Activated CD4-positive, alpha-beta T cell treated with anti-CD3 and anti-CD28 coated beads, Interleukin-2, amount 10 ng/mL, durations not matched to agents 7 days and 5 days (primary cell): ENCODE data around the gene EED. TPM values are rescaled to one million over a fixed set of nuclear protein-coding genes. Genes with fewer than 3 reads are reported as not detected.

Experiments used
- CTCF ChIA-PET: fragments of 350-600 bp; sonication (Branson Sonifier 250); formaldehyde crosslinking; loops from one replicate; lab custom pipeline; 2021; ENCODE audit warnings: antibody characterized with exemption; lab: Charles Lee
- POLR2A ChIA-PET: fragments of 350-600 bp; sonication (Branson Sonifier 250); formaldehyde crosslinking; loops from one replicate; lab custom pipeline; 2021; ENCODE audit warnings: antibody characterized with exemption; lab: Charles Lee
- DNase-seq: peaks from one replicate; pipeline ENCODE4 v3.0.0-alpha.2; 2020
- H3K27ac Mint-ChIP-seq: one replicate; pipeline ENCODE4 v1.8.0; 2021; ENCODE audit warnings: mild to moderate bottlenecking, moderate library complexity, mixed read lengths
- H3K27me3 Mint-ChIP-seq: one replicate; pipeline ENCODE4 v1.8.0; 2021; ENCODE audit warnings: mixed read lengths
- H3K36me3 Mint-ChIP-seq: one replicate; pipeline ENCODE4 v1.8.0; 2021; ENCODE audit warnings: low read depth, mixed read lengths
- H3K4me1 Mint-ChIP-seq: one replicate; pipeline ENCODE4 v1.8.0; 2021; ENCODE audit warnings: mixed read lengths
- H3K4me3 Mint-ChIP-seq: one replicate; pipeline ENCODE4 v1.8.0; 2021; ENCODE audit warnings: mild to moderate bottlenecking, moderate library complexity, mixed read lengths
- H3K9me3 Mint-ChIP-seq: one replicate; pipeline ENCODE4 v1.8.0; 2021; ENCODE audit warnings: mixed read lengths
- total RNA-seq, 2 experiments: library from RNA; stranded (reverse); gene quantifications; one replicate each; pipeline ENCODE4 v1.2.3, GENCODE V29; 2021

Gene EED
- total RNA-seq = 10 to 100 TPM; 46.3 to 50.3 TPM

GRCh38 chr11:86244522-86245368 lies at the start of gene EED:
EED (plus strand) TSS chr11:86244753; CDS start chr11:86245230, 477 bp downstream.
- Mint-ChIP-seq H3K27ac (no peak within 1 kb of the TSS), H3K9me3 (no peaks in the 10 kb centered on the region), H3K27me3 (peaks cover 2% of the 10 kb centered on the region), H3K4me3 (no peak within 1 kb of the TSS), H3K36me3 (peaks cover 13% of the 10 kb centered on the region), H3K4me1 (peaks cover 39% of the 10 kb centered on the region)
- ChIA-PET POLR2A (interaction anchor here (0.6 to 0.7 kb wide), 3 partner anchors 44 to 616 kb away, joined by 3 to 4 read pairs (median 4); partner anchors contain the start of gene TMEM126B), CTCF (interaction anchor here (0.8 to 1.5 kb wide), 5 partner anchors 10 to 219 kb away, joined by 3 to 5 read pairs (median 4); no protein-coding TSS in a partner anchor)
- peak; percentile 94 for DNase-seq

- POLR2A ChIA-PET = no interaction called here
- peaks cover 5% of the 10 kb centered on the region for H3K36me3 Mint-ChIP-seq
- peaks cover 9% of the 10 kb centered on the region for H3K27me3 Mint-ChIP-seq
- CTCF ChIA-PET = interaction anchor here (1.3 to 2.5 kb wide), 5 partner anchors 8 to 340 kb away, joined by 4 to 9 read pairs (median 7); partner anchors contain the start of gene CCDC83
- no peak overlapping the region for H3K4me3 Mint-ChIP-seq
- no peak for DNase-seq
- no peak overlapping the region for H3K27ac Mint-ChIP-seq
- H3K4me1 Mint-ChIP-seq = peaks cover 18% of the 10 kb centered on the region
- peaks cover 3% of the 10 kb centered on the region for H3K9me3 Mint-ChIP-seq
Measured at GRCh38 chr11:86194998-86195397, 49.6 kb upstream of the EED start.

- Mint-ChIP-seq H3K36me3 (peaks cover 5% of the 10 kb centered on the region), H3K4me3 (no peak overlapping the region), H3K27me3 (peaks cover 9% of the 10 kb centered on the region), H3K27ac (no peak overlapping the region), H3K4me1 (peaks cover 18% of the 10 kb centered on the region), H3K9me3 (peaks cover 3% of the 10 kb centered on the region)
- ChIA-PET POLR2A (no interaction called here), CTCF (interaction anchor here (0.8 to 1.4 kb wide), 5 partner anchors 9 to 154 kb away, joined by 3 to 6 read pairs (median 4); no protein-coding TSS in a partner anchor)
- no peak for DNase-seq
Measured at GRCh38 chr11:86196085-86196696, 48.4 kb upstream of the EED start.

- ChIA-PET POLR2A (interaction anchor here (0.5 kb wide), 1 partner anchor 548 kb away, joined by 3 read pairs; no protein-coding TSS in a partner anchor), CTCF (interaction anchor here (0.9 to 1.1 kb wide), 2 partner anchors 10 to 41 kb away, joined by 3 to 4 read pairs; no protein-coding TSS in a partner anchor)
- H3K27me3 Mint-ChIP-seq = peaks cover 9% of the 10 kb centered on the region
Measured at GRCh38 chr11:86196913-86197312, 47.6 kb upstream of the EED start.

GRCh38 chr11:86197448-86197847 lies 47.1 kb upstream of the EED start:
- Mint-ChIP-seq H3K9me3 (peaks cover 3% of the 10 kb centered on the region), H3K4me3 (no peak overlapping the region), H3K27ac (no peak overlapping the region), H3K4me1 (peaks cover 14% of the 10 kb centered on the region), H3K36me3 (peaks cover 4% of the 10 kb centered on the region), H3K27me3 (peaks cover 9% of the 10 kb centered on the region)
- DNase-seq = no peak
- CTCF ChIA-PET = interaction anchor here (0.6 to 1.1 kb wide), 2 partner anchors 10 to 13 kb away, joined by 3 to 4 read pairs; no protein-coding TSS in a partner anchor
- POLR2A ChIA-PET = interaction anchor here (0.5 kb wide), 1 partner anchor 548 kb away, joined by 3 read pairs; no protein-coding TSS in a partner anchor

More at GRCh38 chr11:86196913-86197312, 47.6 kb upstream of the EED start:
- Mint-ChIP-seq H3K36me3 (peaks cover 5% of the 10 kb centered on the region), H3K4me3 (no peak overlapping the region), H3K9me3 (peaks cover 3% of the 10 kb centered on the region), H3K27ac (no peak overlapping the region), H3K4me1 (peaks cover 15% of the 10 kb centered on the region)
- no peak for DNase-seq

GRCh38 chr11:86198139-86198538 lies 46.4 kb upstream of the EED start:
- no peak overlapping the region for H3K4me3 Mint-ChIP-seq
- CTCF ChIA-PET = interaction anchor here (0.6 to 1.2 kb wide), 3 partner anchors 13 to 343 kb away, joined by 3 read pairs; partner anchors contain the start of gene CCDC83
- POLR2A ChIA-PET = no interaction called here
- H3K36me3 Mint-ChIP-seq = no peaks in the 10 kb centered on the region
- peaks cover 7% of the 10 kb centered on the region for H3K4me1 Mint-ChIP-seq
- no peaks in the 10 kb centered on the region for H3K9me3 Mint-ChIP-seq
- no peak overlapping the region for H3K27ac Mint-ChIP-seq
- peaks cover 9% of the 10 kb centered on the region for H3K27me3 Mint-ChIP-seq
- no peak for DNase-seq

- no peaks in the 10 kb centered on the region for H3K9me3 Mint-ChIP-seq
- H3K27ac Mint-ChIP-seq = no peak overlapping the region
- peaks cover 1% of the 10 kb centered on the region for H3K4me1 Mint-ChIP-seq
- no peak overlapping the region for H3K4me3 Mint-ChIP-seq
- no peak for DNase-seq
- H3K36me3 Mint-ChIP-seq = peaks cover 1% of the 10 kb centered on the region
- ChIA-PET POLR2A (no interaction called here), CTCF (interaction anchor here (1.2 kb wide), 2 partner anchors 15 to 19 kb away, joined by 3 to 5 read pairs; no protein-coding TSS in a partner anchor)
- H3K27me3 Mint-ChIP-seq = peaks cover 9% of the 10 kb centered on the region
Measured at GRCh38 chr11:86199354-86199753, 45.2 kb upstream of the EED start.

- Mint-ChIP-seq H3K27me3 (peaks cover 4% of the 10 kb centered on the region), H3K9me3 (no peaks in the 10 kb centered on the region), H3K27ac (no peak overlapping the region), H3K4me1 (peaks cover 2% of the 10 kb centered on the region), H3K4me3 (no peak overlapping the region), H3K36me3 (peaks cover 2% of the 10 kb centered on the region)
- ChIA-PET POLR2A (no interaction called here), CTCF (interaction anchor here (0.6 to 1.9 kb wide), 6 partner anchors 8 to 144 kb away, joined by 3 to 8 read pairs (median 4); no protein-coding TSS in a partner anchor)
- DNase-seq = no peak
Measured at GRCh38 chr11:86201371-86201884, 43.1 kb upstream of the EED start.

GRCh38 chr11:86202013-86202336 lies 42.6 kb upstream of the EED start:
- CTCF ChIA-PET = interaction anchor here (0.6 to 1.9 kb wide), 7 partner anchors 8 to 145 kb away, joined by 3 to 8 read pairs (median 4); no protein-coding TSS in a partner anchor
- no peaks in the 10 kb centered on the region for H3K9me3 Mint-ChIP-seq
- peaks cover 2% of the 10 kb centered on the region for H3K4me1 Mint-ChIP-seq
- POLR2A ChIA-PET = interaction anchor here (0.6 kb wide), 1 partner anchor 503 kb away, joined by 4 read pairs; no protein-coding TSS in a partner anchor
- no peak overlapping the region for H3K4me3 Mint-ChIP-seq
- no peak overlapping the region for H3K27ac Mint-ChIP-seq
- peak; percentile 17 for DNase-seq
- peaks cover 2% of the 10 kb centered on the region for H3K36me3 Mint-ChIP-seq
- H3K27me3 Mint-ChIP-seq = peaks cover under 1% of the 10 kb centered on the region

GRCh38 chr11:86204356-86204755 lies 40.2 kb upstream of the EED start:
- H3K27ac Mint-ChIP-seq = no peak overlapping the region
- no peaks in the 10 kb centered on the region for H3K9me3 Mint-ChIP-seq
- H3K4me1 Mint-ChIP-seq = peaks cover 2% of the 10 kb centered on the region
- ChIA-PET CTCF (interaction anchor here (0.7 to 2.4 kb wide), 8 partner anchors 10 to 163 kb away, joined by 3 to 10 read pairs (median 6); no protein-coding TSS in a partner anchor), POLR2A (no interaction called here)
- no peak for DNase-seq
- H3K27me3 Mint-ChIP-seq = no peaks in the 10 kb centered on the region
- H3K4me3 Mint-ChIP-seq = no peak overlapping the region
- H3K36me3 Mint-ChIP-seq = peaks cover 2% of the 10 kb centered on the region

GRCh38 chr11:86205421-86206336 lies 38.9 kb upstream of the EED start:
- POLR2A ChIA-PET = no interaction called here
- no peak for DNase-seq
- H3K4me3 Mint-ChIP-seq = no peak overlapping the region
- no peaks in the 10 kb centered on the region for H3K9me3 Mint-ChIP-seq
- CTCF ChIA-PET = interaction anchor here (1.3 to 2.4 kb wide), 6 partner anchors 9 to 164 kb away, joined by 3 to 10 read pairs (median 7); no protein-coding TSS in a partner anchor
- no peak overlapping the region for H3K27ac Mint-ChIP-seq
- H3K4me1 Mint-ChIP-seq = peaks cover 2% of the 10 kb centered on the region
- no peaks in the 10 kb centered on the region for H3K27me3 Mint-ChIP-seq
- peaks cover 2% of the 10 kb centered on the region for H3K36me3 Mint-ChIP-seq
